Spleen (tissue), 7 donors: Measurements from ENCODE around the gene CD300E.

Source experiments
- POLR2A ChIP-seq, 3 donors: fragments of 450-650 bp; IDR thresholded peaks; one replicate each; pipeline ENCODE4 v1.5.1; 2017; ENCODE audit warnings: antibody characterized with exemption in 3 of 3, mild to moderate bottlenecking in 1 of 3
- POLR2AphosphoS5 ChIP-seq, 3 donors: sonication (generic); formaldehyde crosslinking; IDR thresholded peaks; one replicate each; pipeline ENCODE4 v1.5.1; 2017; ENCODE audit warnings: antibody characterized with exemption in 3 of 3
- TF ChIP-seq, protein P1 (sequence below), 11 experiments: fragments of 200-600 bp in 7 of 11; fragments of 450-650 bp in 4 of 11; sonication (generic) in 4 of 11; IDR thresholded peaks in 8 of 11; conservative IDR thresholded peaks in 3 of 11; 1 replicate in 7 of 11; 2 replicates in 4 of 11; pipeline versions ENCODE4 v1.4.0 to v1.8.0; 2016 to 2021; ENCODE audit warnings: antibody characterized with exemption in 11 of 11, inconsistent platforms in 4 of 11, mild to moderate bottlenecking in 1 of 11
- donor health status: DM: no; HTN: no; CAD: no; lungs with moderate emphysema.
- donor health status: DM: no; HTN: no; CAD: no.
- donor health status: DM: no; HTN: no; CAD: no.

DNA sequence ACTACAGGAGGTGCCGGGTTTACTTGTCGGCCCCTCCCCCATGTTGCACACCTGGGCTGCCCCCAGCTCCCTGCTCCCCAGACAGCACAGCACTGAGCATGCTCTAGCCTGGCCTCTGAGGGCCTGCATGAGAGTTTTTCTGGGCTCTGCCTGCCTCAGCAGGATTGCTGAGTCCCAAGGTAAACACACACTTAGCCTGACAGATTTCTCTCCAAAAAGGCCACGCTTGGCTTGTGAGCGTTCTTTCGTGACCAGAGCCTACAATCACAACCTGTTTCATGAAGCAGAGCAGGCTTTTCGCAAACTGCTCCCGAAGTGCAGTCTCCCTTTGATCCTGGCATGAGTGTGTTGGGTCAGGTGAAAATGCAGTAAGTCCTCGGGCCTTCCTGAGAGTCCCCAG is 9.8 kb upstream of the CD300E start:
- TF ChIP-seq POLR2A (IDR thresholded peaks at IDR 0.05) (no peak), POLR2AphosphoS5 (IDR thresholded peaks at IDR 0.05) (no peak)
- TF ChIP-seq, protein P1, sequence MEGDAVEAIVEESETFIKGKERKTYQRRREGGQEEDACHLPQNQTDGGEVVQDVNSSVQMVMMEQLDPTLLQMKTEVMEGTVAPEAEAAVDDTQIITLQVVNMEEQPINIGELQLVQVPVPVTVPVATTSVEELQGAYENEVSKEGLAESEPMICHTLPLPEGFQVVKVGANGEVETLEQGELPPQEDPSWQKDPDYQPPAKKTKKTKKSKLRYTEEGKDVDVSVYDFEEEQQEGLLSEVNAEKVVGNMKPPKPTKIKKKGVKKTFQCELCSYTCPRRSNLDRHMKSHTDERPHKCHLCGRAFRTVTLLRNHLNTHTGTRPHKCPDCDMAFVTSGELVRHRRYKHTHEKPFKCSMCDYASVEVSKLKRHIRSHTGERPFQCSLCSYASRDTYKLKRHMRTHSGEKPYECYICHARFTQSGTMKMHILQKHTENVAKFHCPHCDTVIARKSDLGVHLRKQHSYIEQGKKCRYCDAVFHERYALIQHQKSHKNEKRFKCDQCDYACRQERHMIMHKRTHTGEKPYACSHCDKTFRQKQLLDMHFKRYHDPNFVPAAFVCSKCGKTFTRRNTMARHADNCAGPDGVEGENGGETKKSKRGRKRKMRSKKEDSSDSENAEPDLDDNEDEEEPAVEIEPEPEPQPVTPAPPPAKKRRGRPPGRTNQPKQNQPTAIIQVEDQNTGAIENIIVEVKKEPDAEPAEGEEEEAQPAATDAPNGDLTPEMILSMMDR (IDR thresholded peaks at IDR 0.05 in 8 of 11, conservative IDR thresholded peaks at IDR 0.05 in 3 of 11), result no peak
